Upper lobe of left lung (tissue), 6 donors: Measurements from ENCODE around the gene GOLIM4. TPM values are rescaled to one million over a fixed set of nuclear protein-coding genes. Genes with fewer than 3 reads are reported as not detected.

ENCODE experiments used
- ATAC-seq, 2 donors: fragments of 200-7000 bp; cut with Tn5 transposase; one replicate each; pipeline ENCODE4 v1.9.1; 2022; ENCODE audit warnings: mild to moderate bottlenecking in 2 of 2, moderate library complexity in 2 of 2; ENCODE audit not compliant: low FRiP score in 2 of 2
- DNase-seq, 2 donors: peaks; one replicate each; pipeline ENCODE4 v3.0.0-alpha.2; 2019 to 2020
- H3K27ac ChIP-seq, 4 donors: fragments of 200-600 bp; sonication (generic); one replicate each; pipeline ENCODE4 v1.5.1; 2016 to 2019
- H3K27me3 ChIP-seq, 4 donors: fragments of 200-600 bp; sonication (generic); one replicate each; pipeline ENCODE4 v1.5.1; 2017 to 2019
- H3K36me3 ChIP-seq, 4 donors: fragments of 200-600 bp; sonication (generic); one replicate each; pipeline ENCODE4 v1.5.1; 2016 to 2019
- H3K4me1 ChIP-seq, 4 donors: fragments of 200-600 bp; sonication (generic); one replicate each; pipeline ENCODE4 v1.5.1; 2018 to 2019
- H3K4me3 ChIP-seq, 4 donors: fragments of 200-600 bp; sonication (generic); one replicate each; pipeline ENCODE4 v1.5.1; 2017 to 2019; ENCODE audit warnings: mild to moderate bottlenecking in 2 of 4, moderate library complexity in 1 of 4
- H3K9me3 ChIP-seq, 4 donors: fragments of 200-600 bp; sonication (generic); one replicate each; pipeline ENCODE4 v1.5.1; 2018 to 2019
- CTCF ChIP-seq, 6 experiments: fragments of 450-650 bp in 4 of 6; fragments of 200-600 bp in 2 of 6; sonication (generic) in 2 of 6; IDR thresholded peaks; one replicate each; pipeline ENCODE4 v1.5.1; 2016 to 2019; ENCODE audit warnings: antibody characterized with exemption in 6 of 6
- EP300 ChIP-seq, 4 donors: sonication (generic); formaldehyde crosslinking; IDR thresholded peaks; one replicate each; pipeline ENCODE4 v1.5.1; 2017; ENCODE audit warnings: antibody characterized with exemption in 4 of 4, control low read depth in 2 of 4
- POLR2A ChIP-seq, 4 donors: fragments of 450-650 bp; IDR thresholded peaks; one replicate each; pipeline ENCODE4 v1.5.1; 2016 to 2017; ENCODE audit warnings: antibody characterized with exemption in 4 of 4, mild to moderate bottlenecking in 2 of 4
- POLR2AphosphoS5 ChIP-seq, 2 donors: sonication (generic); formaldehyde crosslinking; IDR thresholded peaks; one replicate each; pipeline ENCODE4 v1.5.1; 2017; ENCODE audit warnings: antibody characterized with exemption in 2 of 2
- WGBS, 2 donors: methylation state at CpG; one replicate each; pipeline ENCODE4 v1.1.5; 2017 to 2018; 5-methylcytosine and 5-hydroxymethylcytosine counted together
- total RNA-seq, 6 donors: library from RNA; depleted of rRNA in 4 of 6; stranded (reverse); fragments of >200 nt in 4 of 6; gene quantifications; one replicate each; pipeline versions ENCODE4 v1.1.0 to v1.2.1, GENCODE V29; 2016 to 2021
- donor health status: DM: no; HTN: no; CAD: no; lungs with moderate emphysema.
- donor health status: DM: no; HTN: yes; CAD: no; lungs with severe emphysema.

Gene GOLIM4
- total RNA-seq, 6 donors from 2014 or later = 34.6 to 79.1 (median 43.6) TPM

- no peak for ATAC-seq
- WGBS, 2 donors = 62 to 74% methylated on average over 2 of the region's 2 CpGs
- Histone ChIP-seq H3K27ac (no peak overlapping the region), H3K36me3 (no peaks in the 10 kb centered on the region), H3K4me3 (no peak overlapping the region), H3K9me3 (no peaks in the 10 kb centered on the region), H3K27me3 (no peaks in the 10 kb centered on the region), H3K4me1 (no peaks in the 10 kb centered on the region)
- no peak for DNase-seq
- TF ChIP-seq POLR2A (IDR thresholded peaks at IDR 0.05) = no peak
- TF ChIP-seq EP300 (IDR thresholded peaks at IDR 0.05) = no peak
- TF ChIP-seq POLR2AphosphoS5 (IDR thresholded peaks at IDR 0.05) = no peak
- no peak for TF ChIP-seq CTCF (IDR thresholded peaks at IDR 0.05)
These were observed 112.1 kb downstream of the GOLIM4 start for GRCh38 chr3:167983583-167983982.

GRCh38 chr3:167978486-167978885 lies 117.2 kb downstream of the GOLIM4 start:
- Histone ChIP-seq H3K4me1 (no peaks in the 10 kb centered on the region), H3K4me3 (no peak overlapping the region), H3K9me3 (no peaks in the 10 kb centered on the region), H3K27ac (no peak overlapping the region), H3K36me3 (no peaks in the 10 kb centered on the region), H3K27me3 (no peaks in the 10 kb centered on the region)
- DNase-seq (no peak), ATAC-seq (no peak)
- WGBS, 2 donors = 87 to 94% methylated on average over 1 of the region's 1 CpG
- TF ChIP-seq POLR2AphosphoS5 (IDR thresholded peaks at IDR 0.05) (no peak), POLR2A (IDR thresholded peaks at IDR 0.05) (no peak), CTCF (IDR thresholded peaks at IDR 0.05) (no peak), EP300 (IDR thresholded peaks at IDR 0.05) (no peak)

- H3K4me3 ChIP-seq = no peak overlapping the region
- 42 to 72% methylated on average over 3 of the region's 3 CpGs for WGBS, 2 donors
- no peak for TF ChIP-seq POLR2AphosphoS5 (IDR thresholded peaks at IDR 0.05)
- DNase-seq = no peak
- no peaks in the 10 kb centered on the region for H3K27me3 ChIP-seq
- H3K9me3 ChIP-seq = no peaks in the 10 kb centered on the region
- H3K36me3 ChIP-seq = no peaks in the 10 kb centered on the region
- H3K4me1 ChIP-seq = no peaks in the 10 kb centered on the region
- ATAC-seq = no peak
- H3K27ac ChIP-seq = no peak overlapping the region
These were observed 117.7 kb downstream of the GOLIM4 start for GRCh38 chr3:167978071-167978470.

- DNase-seq = no peak
- H3K4me3 ChIP-seq = no peak overlapping the region
- ATAC-seq = no peak
- TF ChIP-seq EP300 (IDR thresholded peaks at IDR 0.05) = no peak
- no peaks in the 10 kb centered on the region for H3K27me3 ChIP-seq
- no peaks in the 10 kb centered on the region for H3K36me3 ChIP-seq
- 57 to 60% methylated on average over 8 of the region's 8 CpGs for WGBS, 2 donors
- H3K27ac ChIP-seq = no peak overlapping the region
- H3K9me3 ChIP-seq = no peaks in the 10 kb centered on the region
- H3K4me1 ChIP-seq = no peaks in the 10 kb centered on the region
These were observed 119.0 kb downstream of the GOLIM4 start for GRCh38 chr3:167976516-167977361.

- TF ChIP-seq CTCF (IDR thresholded peaks at IDR 0.05) = no peak
- TF ChIP-seq EP300 (IDR thresholded peaks at IDR 0.05) = no peak
- TF ChIP-seq POLR2AphosphoS5 (IDR thresholded peaks at IDR 0.05) = no peak
- no peak for TF ChIP-seq POLR2A (IDR thresholded peaks at IDR 0.05)
- no peak for ATAC-seq
- H3K36me3 ChIP-seq = no peaks in the 10 kb centered on the region
- H3K27ac ChIP-seq = no peak overlapping the region
- H3K9me3 ChIP-seq = no peaks in the 10 kb centered on the region
- H3K27me3 ChIP-seq = no peaks in the 10 kb centered on the region
- no peak for DNase-seq
- H3K4me3 ChIP-seq = no peak overlapping the region
- no peaks in the 10 kb centered on the region for H3K4me1 ChIP-seq
These were observed 121.8 kb downstream of the GOLIM4 start for GRCh38 chr3:167973901-167974300.

- Histone ChIP-seq H3K4me1 (no peaks in the 10 kb centered on the region), H3K36me3 (no peaks in the 10 kb centered on the region), H3K27ac (no peak overlapping the region), H3K4me3 (no peak overlapping the region), H3K27me3 (no peaks in the 10 kb centered on the region), H3K9me3 (no peaks in the 10 kb centered on the region)
- ATAC-seq (no peak), DNase-seq (no peak)
- TF ChIP-seq CTCF (IDR thresholded peaks at IDR 0.05) = no peak
- TF ChIP-seq POLR2AphosphoS5 (IDR thresholded peaks at IDR 0.05) = no peak
- TF ChIP-seq EP300 (IDR thresholded peaks at IDR 0.05) = no peak
- no peak for TF ChIP-seq POLR2A (IDR thresholded peaks at IDR 0.05)
- WGBS, 2 donors = 73 to 76% methylated on average over 2 of the region's 2 CpGs
These were observed 122.7 kb downstream of the GOLIM4 start for GRCh38 chr3:167973046-167973445.
